Activated naive CD4-positive, alpha-beta T cell treated with anti-CD3 and anti-CD28 coated beads, Interleukin-2, amount 10 ng/mL, durations not matched to agents 7 days and 5 days (primary cell): Measurements from ENCODE around the gene NXPH3.
"Not testable (repeated sequence)": the region's sequence is repeated elsewhere in the genome, so short reads cannot be mapped to it uniquely, and the experiment has no call there.

Source experiments
- CTCF ChIA-PET: fragments of 350-600 bp; sonication (Branson Sonifier 250); formaldehyde crosslinking; loops from one replicate; lab custom pipeline; 2021; ENCODE audit warnings: antibody characterized with exemption; lab: Charles Lee
- DNase-seq: peaks from one replicate; pipeline ENCODE4 v3.0.0-alpha.2; 2020
- H3K27ac Mint-ChIP-seq: one replicate; pipeline ENCODE4 v1.8.0; 2021; ENCODE audit warnings: mild to moderate bottlenecking, moderate library complexity, mixed read lengths
- H3K27me3 Mint-ChIP-seq: one replicate; pipeline ENCODE4 v1.8.0; 2021; ENCODE audit warnings: mild to moderate bottlenecking, mixed read lengths
- H3K36me3 Mint-ChIP-seq: one replicate; pipeline ENCODE4 v1.8.0; 2021; ENCODE audit warnings: mixed read lengths
- H3K4me1 Mint-ChIP-seq: one replicate; pipeline ENCODE4 v1.8.0; 2021; ENCODE audit warnings: mixed read lengths
- H3K4me3 Mint-ChIP-seq: one replicate; pipeline ENCODE4 v1.8.0; 2021; ENCODE audit warnings: mild to moderate bottlenecking, moderate library complexity, mixed read lengths
- H3K9me3 Mint-ChIP-seq: one replicate; pipeline ENCODE4 v1.8.0; 2021; ENCODE audit warnings: mixed read lengths

Gene NXPH3

GRCh38 chr17:49566668-49567071 lies 9.0 kb upstream of the NXPH3 start:
- CTCF ChIA-PET, result interaction anchor here (1.1 to 13.9 kb wide), 3 partner anchors 9 to 279 kb away, joined by 3 to 377 read pairs (median 42); partner anchors contain the start of gene SLC35B1
- Mint-ChIP-seq H3K4me3 (no peak overlapping the region), H3K4me1 (peaks cover 27% of the 10 kb centered on the region), H3K27ac (no peak overlapping the region), H3K36me3 (no peaks in the 10 kb centered on the region), H3K9me3 (no peaks in the 10 kb centered on the region), H3K27me3 (peaks cover 64% of the 10 kb centered on the region)
- no peak for DNase-seq

- DNase-seq, result no peak
- H3K36me3 Mint-ChIP-seq, result no peaks in the 10 kb centered on the region
- H3K9me3 Mint-ChIP-seq, result no peaks in the 10 kb centered on the region
- H3K4me1 Mint-ChIP-seq, result peaks cover 27% of the 10 kb centered on the region
- peaks cover 66% of the 10 kb centered on the region for H3K27me3 Mint-ChIP-seq
- CTCF ChIA-PET, result interaction anchor here (0.6 to 13.9 kb wide), 8 partner anchors 9 to 431 kb away, joined by 3 to 377 read pairs (median 5); partner anchors contain the start of gene SLC35B1
- no peak overlapping the region for H3K4me3 Mint-ChIP-seq
- no peak overlapping the region for H3K27ac Mint-ChIP-seq
These were observed 8.6 kb upstream of the NXPH3 start for GRCh38 chr17:49567104-49567521.

- peak; percentile 88 for DNase-seq
- no peak overlapping the region for H3K27ac Mint-ChIP-seq
- peak overlapping the region; percentile 43 for H3K4me3 Mint-ChIP-seq
- H3K27me3 Mint-ChIP-seq, result peaks cover 66% of the 10 kb centered on the region
- no peaks in the 10 kb centered on the region for H3K36me3 Mint-ChIP-seq
- H3K9me3 Mint-ChIP-seq, result no peaks in the 10 kb centered on the region
- H3K4me1 Mint-ChIP-seq, result peaks cover 27% of the 10 kb centered on the region
- CTCF ChIA-PET, result interaction anchor here (0.6 to 13.9 kb wide), 8 partner anchors 10 to 430 kb away, joined by 3 to 377 read pairs (median 5); partner anchors contain the start of gene SLC35B1
These were observed 7.6 kb upstream of the NXPH3 start for GRCh38 chr17:49567871-49568694.

GRCh38 chr17:49568695-49569047 lies 7.0 kb upstream of the NXPH3 start:
- CTCF ChIA-PET, result interaction anchor here (1.9 to 13.9 kb wide), 2 partner anchors 136 to 428 kb away, joined by 4 to 377 read pairs; partner anchors contain the start of gene SLC35B1
- DNase-seq, H3K36me3 Mint-ChIP-seq, H3K9me3 Mint-ChIP-seq, H3K27ac Mint-ChIP-seq: not testable (repeated sequence)
- Mint-ChIP-seq H3K4me1 (peaks cover 27% of the 10 kb centered on the region), H3K27me3 (peaks cover 66% of the 10 kb centered on the region), H3K4me3 (peak overlapping the region; percentile 43)

DNA sequence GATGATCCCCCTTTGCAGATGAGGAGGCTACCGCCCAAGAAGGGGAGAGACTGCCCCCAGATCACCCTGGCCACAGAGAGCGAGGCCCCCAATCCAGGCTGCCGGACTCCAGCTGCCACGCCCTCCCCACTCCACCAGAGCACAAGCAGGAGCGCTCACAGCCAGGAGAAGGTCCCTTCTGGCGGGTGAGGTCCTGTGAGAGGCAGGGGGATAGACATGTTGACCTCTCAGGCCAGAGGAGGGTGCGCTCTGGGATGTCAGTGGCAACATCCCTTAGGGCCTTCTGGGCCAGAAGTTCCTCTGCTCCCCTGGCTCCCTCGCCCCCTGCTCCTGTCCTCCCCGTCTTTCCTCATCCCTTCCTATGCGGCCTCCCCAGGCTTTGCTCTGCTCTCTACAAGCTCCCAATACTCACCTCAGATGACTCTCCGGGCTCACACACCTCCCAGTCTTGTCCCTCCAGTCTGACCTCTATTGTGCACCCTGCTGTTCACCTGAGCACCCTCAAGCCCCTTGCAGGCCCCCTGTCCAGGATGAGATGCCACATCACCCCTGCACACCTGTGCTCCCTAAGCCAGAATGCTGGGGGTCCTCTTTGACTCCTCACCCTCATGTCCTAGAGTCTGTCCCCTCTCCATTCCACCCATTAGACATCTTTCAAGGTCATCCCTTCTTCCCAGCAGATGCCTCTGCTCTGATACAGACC lies 5.0 kb upstream of the NXPH3 start:
- Mint-ChIP-seq H3K4me1 (peaks cover 26% of the 10 kb centered on the region), H3K4me3 (peak overlapping the region; percentile 89), H3K36me3 (no peaks in the 10 kb centered on the region), H3K9me3 (no peaks in the 10 kb centered on the region), H3K27ac (no peak overlapping the region), H3K27me3 (peaks cover 83% of the 10 kb centered on the region)
- no peak for DNase-seq
- CTCF ChIA-PET, result interaction anchor here (0.6 to 13.9 kb wide), 23 partner anchors 9 to 428 kb away, joined by 3 to 377 read pairs (median 6); partner anchors contain the start of gene SLC35B1

GRCh38 chr17:49571283-49571682 lies 4.4 kb upstream of the NXPH3 start:
- Mint-ChIP-seq H3K27ac (no peak overlapping the region), H3K4me3 (peak overlapping the region; percentile 43), H3K27me3 (peaks cover 83% of the 10 kb centered on the region), H3K9me3 (no peaks in the 10 kb centered on the region), H3K36me3 (no peaks in the 10 kb centered on the region), H3K4me1 (peaks cover 23% of the 10 kb centered on the region)
- no peak for DNase-seq
- CTCF ChIA-PET, result interaction anchor here (0.6 to 13.9 kb wide), 14 partner anchors 10 to 225 kb away, joined by 3 to 377 read pairs (median 4); partner anchors contain the start of gene SLC35B1

DNA sequence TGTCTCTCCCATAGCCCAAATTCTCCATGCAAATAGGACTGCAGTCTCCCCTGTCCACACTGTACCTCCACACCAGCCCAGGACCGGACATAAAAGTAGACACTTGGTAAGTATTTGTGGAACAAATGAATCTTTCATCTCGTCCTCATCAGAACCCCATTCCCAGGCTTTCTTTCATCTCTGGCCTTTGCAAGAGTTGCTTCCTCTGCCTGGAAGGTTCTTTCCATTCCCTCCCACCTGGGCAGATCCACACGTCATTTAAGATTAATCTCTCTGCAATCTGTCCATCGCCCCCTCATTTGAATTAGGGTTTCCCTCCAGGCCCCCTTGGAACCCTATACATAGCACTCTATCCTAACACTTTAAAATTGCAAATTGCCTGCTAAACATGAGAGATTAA lies 3.9 kb upstream of the NXPH3 start:
- Mint-ChIP-seq H3K36me3 (no peaks in the 10 kb centered on the region), H3K27me3 (peaks cover 83% of the 10 kb centered on the region), H3K4me3 (no peak overlapping the region), H3K27ac (no peak overlapping the region), H3K9me3 (no peaks in the 10 kb centered on the region), H3K4me1 (peaks cover 22% of the 10 kb centered on the region)
- CTCF ChIA-PET, result interaction anchor here (0.6 to 13.9 kb wide), 9 partner anchors 23 to 224 kb away, joined by 3 to 377 read pairs (median 3); partner anchors contain the start of gene SLC35B1
- DNase-seq, result no peak

GRCh38 chr17:49572226-49572625 lies 3.4 kb upstream of the NXPH3 start:
- Mint-ChIP-seq H3K36me3 (no peaks in the 10 kb centered on the region), H3K9me3 (no peaks in the 10 kb centered on the region), H3K27me3 (peaks cover 83% of the 10 kb centered on the region), H3K27ac (no peak overlapping the region), H3K4me3 (no peak overlapping the region), H3K4me1 (peaks cover 26% of the 10 kb centered on the region)
- no peak for DNase-seq
- CTCF ChIA-PET, result interaction anchor here (0.6 to 13.9 kb wide), 4 partner anchors 23 to 133 kb away, joined by 3 to 377 read pairs (median 10); partner anchors contain the start of gene SLC35B1

DNA sequence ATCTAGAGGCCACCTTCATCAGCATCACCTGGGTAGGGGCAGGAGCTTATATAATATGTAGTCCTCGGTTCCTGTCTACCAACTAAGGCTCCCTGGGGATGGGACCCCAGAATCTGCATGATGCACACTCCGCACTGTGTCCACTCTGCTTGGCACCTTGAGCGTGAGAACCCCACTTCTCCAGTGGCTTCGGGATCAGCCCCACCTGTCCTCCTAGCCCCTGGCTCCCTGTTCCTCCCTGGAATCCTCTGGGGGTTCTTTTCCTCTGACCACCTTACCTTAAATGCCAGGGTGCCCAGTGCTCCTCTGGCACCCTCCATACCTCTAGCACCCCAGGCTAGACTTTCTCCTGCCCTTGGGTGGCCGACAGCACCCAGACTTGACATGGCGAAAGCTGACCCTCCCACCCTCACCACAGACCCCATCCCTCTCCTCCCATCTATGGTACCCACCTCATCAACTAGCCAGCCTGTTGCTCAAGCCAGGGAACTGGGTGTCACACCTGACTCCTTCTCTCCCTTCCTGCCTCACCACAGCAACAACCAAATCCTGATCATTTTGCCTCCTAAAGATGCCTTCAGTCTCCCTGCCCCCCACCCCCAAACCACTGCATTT lies 2.8 kb upstream of the NXPH3 start:
- Mint-ChIP-seq H3K4me3 (no peak overlapping the region), H3K4me1 (peaks cover 25% of the 10 kb centered on the region), H3K27me3 (peaks cover 83% of the 10 kb centered on the region), H3K9me3 (no peaks in the 10 kb centered on the region), H3K27ac (no peak overlapping the region), H3K36me3 (no peaks in the 10 kb centered on the region)
- DNase-seq, result no peak
- CTCF ChIA-PET, result interaction anchor here (13.9 kb wide), 1 partner anchor 132 kb away, joined by 377 read pairs; the partner anchor contains the start of gene SLC35B1

GRCh38 chr17:49573510-49574322 lies 2.0 kb upstream of the NXPH3 start:
- peaks cover 88% of the 10 kb centered on the region for H3K27me3 Mint-ChIP-seq
- peaks cover 20% of the 10 kb centered on the region for H3K4me1 Mint-ChIP-seq
- H3K27ac Mint-ChIP-seq, result no peak overlapping the region
- H3K9me3 Mint-ChIP-seq, result no peaks in the 10 kb centered on the region
- DNase-seq, result no peak
- CTCF ChIA-PET, result interaction anchor here (1.7 to 13.9 kb wide), 2 partner anchors 116 to 131 kb away, joined by 6 to 377 read pairs; partner anchors contain the start of gene SLC35B1
- H3K36me3 Mint-ChIP-seq, result no peaks in the 10 kb centered on the region
- H3K4me3 Mint-ChIP-seq, result no peak overlapping the region

- H3K9me3 Mint-ChIP-seq, result no peaks in the 10 kb centered on the region
- no peak overlapping the region for H3K4me3 Mint-ChIP-seq
- H3K4me1 Mint-ChIP-seq, result peaks cover 20% of the 10 kb centered on the region
- no peak for DNase-seq
- CTCF ChIA-PET, result interaction anchor here (1.0 to 13.9 kb wide), 3 partner anchors 115 to 278 kb away, joined by 3 to 377 read pairs (median 6); partner anchors contain the start of gene SLC35B1
- H3K27ac Mint-ChIP-seq, result no peak overlapping the region
- H3K36me3 Mint-ChIP-seq, result no peaks in the 10 kb centered on the region
- H3K27me3 Mint-ChIP-seq, result peaks cover 94% of the 10 kb centered on the region
These were observed 1.3 kb upstream of the NXPH3 start for GRCh38 chr17:49574323-49574781.

DNA sequence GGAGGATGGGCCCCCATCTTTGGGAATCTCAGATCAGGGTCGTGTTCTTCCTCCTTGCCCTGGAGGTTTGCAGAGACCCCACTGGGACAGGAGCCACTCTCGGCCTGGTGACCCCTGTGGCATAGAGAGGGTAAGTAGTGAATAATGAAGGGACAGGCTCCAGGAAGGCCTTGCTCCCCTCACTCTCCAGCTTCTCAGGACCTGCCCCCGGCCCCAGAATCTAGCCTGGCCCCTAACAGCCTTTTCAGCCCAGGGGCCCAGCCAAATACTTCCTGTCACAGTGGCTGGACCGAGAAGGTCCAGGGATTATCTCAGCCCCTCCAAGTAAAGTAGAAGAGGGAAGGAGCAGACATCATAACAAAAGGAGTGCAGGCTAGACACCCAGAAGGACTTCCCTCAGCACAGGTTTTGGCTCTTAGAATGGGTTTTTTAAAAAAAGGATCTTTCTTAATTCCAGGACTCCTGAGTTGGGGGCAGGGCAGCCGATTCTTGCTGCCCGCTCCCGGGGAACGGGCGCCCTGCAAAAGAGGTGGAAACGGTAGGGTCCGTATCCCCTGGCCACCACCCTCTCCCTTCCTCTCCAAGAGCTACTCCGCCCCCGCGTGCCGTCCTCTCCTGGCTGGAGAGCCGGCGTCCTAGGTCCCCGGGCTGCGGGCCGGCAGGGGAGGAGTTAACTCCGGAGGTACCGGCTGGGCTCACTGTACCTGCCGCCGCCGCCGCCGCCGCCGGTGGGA lies 559 bp upstream of the NXPH3 start:
- DNase-seq, result no peak
- CTCF ChIA-PET, result interaction anchor here (0.8 to 13.9 kb wide), 7 partner anchors 17 to 277 kb away, joined by 3 to 377 read pairs (median 5); partner anchors contain the start of gene SLC35B1
- H3K4me3 Mint-ChIP-seq, result peak overlapping the region; percentile 51
- H3K27ac Mint-ChIP-seq, result no peak overlapping the region
- H3K27me3 Mint-ChIP-seq, result peaks cover 100% of the 10 kb centered on the region
- no peaks in the 10 kb centered on the region for H3K36me3 Mint-ChIP-seq
- H3K9me3 Mint-ChIP-seq, result no peaks in the 10 kb centered on the region
- H3K4me1 Mint-ChIP-seq, result peaks cover 20% of the 10 kb centered on the region
